A549 (cell line): ENCODE measurements around the gene MB21D2. TPM values are rescaled to one million over a fixed set of nuclear protein-coding genes. Genes with fewer than 3 reads are reported as not detected.

ENCODE experiments used
- ATAC-seq, 2 experiments: fragments of 200-7000 bp in 1 of 2; fragments of >200 bp in 1 of 2; cut with Nextera tagmentation in 1 of 2; cut with Tn5 transposase in 1 of 2; 3 replicates each; pipeline versions ENCODE4 v1.8.0 to v1.9.1; 2018 to 2020; ENCODE audit warnings: mild to moderate bottlenecking in 1 of 2, moderate library complexity in 1 of 2
- CTCF ChIA-PET: fragments of 300-600 bp; sonication (Branson Sonifier 250); formaldehyde crosslinking; extraction: SDS; loops from one replicate; lab custom pipeline; 2021; ENCODE audit warnings: antibody characterized with exemption, inconsistent platforms; lab: Yijun Ruan, JAX
- POLR2A ChIA-PET: fragments of 350-600 bp; formaldehyde crosslinking; extraction: SDS; loops from one replicate; lab custom pipeline; 2021; ENCODE audit warnings: antibody characterized with exemption, inconsistent platforms; lab: Yijun Ruan, JAX
- DNase-seq, 2 experiments: peaks; one replicate each; pipeline versions ENCODE4 v3.0.0 to v3.0.0-alpha.2; 2011 to 2016; ENCODE audit warnings: low read depth in 1 of 2, low spot score in 1 of 2
- FAIRE-seq: peaks from 2 replicates; lab custom pipeline; 2011; peaks lifted over from hg19 to GRCh38; lab: Jason Lieb, UNC
- H3K27ac ChIP-seq, 2 experiments: fragments of >200 bp; sonication (Bioruptor Twin); formaldehyde crosslinking; 3 replicates each; pipeline ENCODE4 v1.5.1; 2016 to 2017
- H3K4me1 ChIP-seq: fragments of >200 bp; sonication (Bioruptor Twin); formaldehyde crosslinking; 3 replicates; pipeline ENCODE4 v1.6.1; 2016
- H3K4me2 ChIP-seq: fragments of >200 bp; sonication (Bioruptor Twin); formaldehyde crosslinking; 3 replicates; pipeline ENCODE4 v1.6.1; 2016
- H3K4me3 ChIP-seq: fragments of >200 bp; sonication (Bioruptor Twin); formaldehyde crosslinking; 3 replicates; pipeline ENCODE4 v1.5.1; 2016
- H3K9me3 ChIP-seq: fragments of >200 bp; sonication (Bioruptor Twin); formaldehyde crosslinking; 3 replicates; pipeline ENCODE4 v1.6.1; 2016
- CEBPB ChIP-seq, 2 experiments: fragments of >200 bp in 1 of 2; sonication (Bioruptor Twin) in 1 of 2; formaldehyde crosslinking in 1 of 2; IDR thresholded peaks; 2 replicates each; pipeline ENCODE4 v1.6.1; 2012 to 2016
- EHF ChIP-seq: fragments of 250-450 bp; sonication (Bioruptor Pico); IDR thresholded peaks from 2 replicates; pipeline ENCODE4 v1.5.0; 2020; ENCODE audit warnings: mild to moderate bottlenecking
- EHMT2 ChIP-seq: fragments of 200-600 bp; sonication (generic); IDR thresholded peaks from 2 replicates; pipeline ENCODE4 v1.6.1; 2016; ENCODE audit warnings: antibody characterized with exemption, low read depth, mild to moderate bottlenecking, moderate library complexity
- FOSL2 ChIP-seq, 2 experiments: fragments of 450-650 bp in 1 of 2; fragments of >200 bp in 1 of 2; sonication (Bioruptor Twin) in 1 of 2; formaldehyde crosslinking; IDR thresholded peaks; 2 replicates each; pipeline versions ENCODE4 v1.5.0 to v1.6.1; 2016 to 2020; ENCODE audit warnings: mild to moderate bottlenecking in 1 of 2, moderate library complexity in 1 of 2
- FOXS1 ChIP-seq: fragments of 250-450 bp; sonication (Bioruptor Pico); IDR thresholded peaks from 2 replicates; pipeline ENCODE4 v1.5.0; 2020; ENCODE audit warnings: mild to moderate bottlenecking, moderate library complexity
- GATA3 ChIP-seq: IDR thresholded peaks from 2 replicates; pipeline ENCODE4 v1.6.1; 2012; ENCODE audit warnings: borderline replicate concordance
- JUNB ChIP-seq: fragments of >200 bp; sonication (Bioruptor Twin); formaldehyde crosslinking; IDR thresholded peaks from 2 replicates; pipeline ENCODE4 v1.6.1; 2016
- KDM5A ChIP-seq: fragments of 200-600 bp; sonication (generic); IDR thresholded peaks from 2 replicates; pipeline ENCODE4 v1.6.1; 2016; ENCODE audit warnings: antibody characterized with exemption, mild to moderate bottlenecking
- MAFK ChIP-seq: fragments of 450-650 bp; IDR thresholded peaks from 2 replicates; pipeline ENCODE4 v1.6.1; 2014; ENCODE audit not compliant: partially characterized antibody
- NPAS2 ChIP-seq: fragments of 250-450 bp; sonication (Bioruptor Pico); IDR thresholded peaks from 2 replicates; pipeline ENCODE4 v1.8.0; 2022; ENCODE audit warnings: mild to moderate bottlenecking, moderate library complexity, borderline replicate concordance
- NR3C1 ChIP-seq: fragments of >200 bp; sonication (Bioruptor Twin); formaldehyde crosslinking; IDR thresholded peaks from 3 replicates; pipeline ENCODE4 v1.6.1; 2017
- PHF8 ChIP-seq: fragments of 200-600 bp; sonication (generic); IDR thresholded peaks from 2 replicates; pipeline ENCODE4 v1.6.1; 2016; ENCODE audit warnings: low read depth, mild to moderate bottlenecking, antibody characterized with exemption, moderate library complexity, borderline replicate concordance
- POLR2AphosphoS2 ChIP-seq: conservative IDR thresholded peaks from 2 replicates; pipeline ENCODE4 v1.6.1; 2012; ENCODE audit warnings: low read length, improper control_type of control experiment, inconsistent platforms
- RAD21 ChIP-seq, 2 experiments: fragments of >200 bp in 1 of 2; sonication (Bioruptor Twin) in 1 of 2; formaldehyde crosslinking in 1 of 2; IDR thresholded peaks in 1 of 2; conservative IDR thresholded peaks in 1 of 2; 2 replicates in 1 of 2; 3 replicates in 1 of 2; pipeline ENCODE4 v1.6.1; 2012 to 2018; ENCODE audit warnings: inconsistent platforms in 1 of 2
- RARB ChIP-seq: fragments of 250-450 bp; sonication (Bioruptor Pico); IDR thresholded peaks from 2 replicates; pipeline ENCODE4 v1.8.0; 2021; ENCODE audit warnings: mild to moderate bottlenecking, moderate library complexity
- RFX5 ChIP-seq: fragments of 450-650 bp; IDR thresholded peaks from 2 replicates; pipeline ENCODE4 v1.7.1; 2014; ENCODE audit warnings: antibody characterized with exemption, mild to moderate bottlenecking, moderate library complexity
- RNF2 ChIP-seq: fragments of 200-600 bp; sonication (generic); IDR thresholded peaks from 2 replicates; pipeline ENCODE4 v1.6.1; 2016; ENCODE audit warnings: low read depth, mild to moderate bottlenecking, antibody characterized with exemption, moderate library complexity, borderline replicate concordance
- SMC3 ChIP-seq: fragments of >200 bp; sonication (Bioruptor Twin); formaldehyde crosslinking; IDR thresholded peaks from 3 replicates; pipeline ENCODE4 v1.6.1; 2018; ENCODE audit warnings: inconsistent platforms
- ZNF302 ChIP-seq: fragments of 250-450 bp; sonication (Bioruptor Pico); IDR thresholded peaks from 2 replicates; pipeline ENCODE4 v1.9.0; 2021; ENCODE audit warnings: inconsistent platforms, mild to moderate bottlenecking, moderate library complexity
- ZSCAN20 ChIP-seq: fragments of 250-450 bp; sonication (Bioruptor Pico); IDR thresholded peaks from 2 replicates; pipeline ENCODE4 v1.8.0; 2022; ENCODE audit warnings: mild to moderate bottlenecking, moderate library complexity
- WGBS: methylation state at CpG from one replicate; pipeline ENCODE4 v1.1.6; 2017; ENCODE audit errors: missing lambda C conversion rate; 5-methylcytosine and 5-hydroxymethylcytosine counted together
- polyA plus RNA-seq, 4 experiments: library from polyadenylated mRNA; depleted of rRNA in 3 of 4; stranded (reverse); fragments of >200 nt; fragmentation: RNase III in 1 of 4; extraction: RNeasy Plus Mini Kit Qiagen cat#74134 plus additional on column Dnase treatment in 1 of 4; gene quantifications; 2 replicates in 3 of 4; 3 replicates in 1 of 4; pipeline ENCODE4 v1.2.3, GENCODE V29; 2011 to 2017
- TF ChIP-seq, protein P1 (sequence below): IDR thresholded peaks from 2 replicates; pipeline ENCODE4 v1.6.1; 2012
- TF ChIP-seq, protein P2 (sequence below): fragments of 250-450 bp; sonication (Bioruptor Pico); IDR thresholded peaks from 2 replicates; pipeline ENCODE4 v1.5.0; 2021; ENCODE audit warnings: mild to moderate bottlenecking, moderate library complexity, borderline replicate concordance
- TF ChIP-seq, protein P3 (sequence below): fragments of 450-650 bp; IDR thresholded peaks from 2 replicates; pipeline ENCODE4 v1.6.1; 2014; ENCODE audit warnings: antibody characterized with exemption
- TF ChIP-seq, protein P4 (sequence below): fragments of >200 bp; sonication (Bioruptor Twin); formaldehyde crosslinking; IDR thresholded peaks from 3 replicates; pipeline ENCODE4 v1.6.1; 2016
- TF ChIP-seq, protein P5 (sequence below): IDR thresholded peaks from 2 replicates; pipeline ENCODE4 v1.6.1; 2012; ENCODE audit warnings: low read depth, borderline replicate concordance
- TF ChIP-seq, protein P6 (sequence below): fragments of 150-350 bp; IDR thresholded peaks from 2 replicates; pipeline ENCODE4 v1.6.1; 2014; ENCODE audit warnings: low read depth, mild to moderate bottlenecking, low read length

The MB21D2 gene
- polyA plus RNA-seq, 2 of the 4 experiments (the other 2 are of a cell fraction): 4.8 to 7.5 TPM

DNA sequence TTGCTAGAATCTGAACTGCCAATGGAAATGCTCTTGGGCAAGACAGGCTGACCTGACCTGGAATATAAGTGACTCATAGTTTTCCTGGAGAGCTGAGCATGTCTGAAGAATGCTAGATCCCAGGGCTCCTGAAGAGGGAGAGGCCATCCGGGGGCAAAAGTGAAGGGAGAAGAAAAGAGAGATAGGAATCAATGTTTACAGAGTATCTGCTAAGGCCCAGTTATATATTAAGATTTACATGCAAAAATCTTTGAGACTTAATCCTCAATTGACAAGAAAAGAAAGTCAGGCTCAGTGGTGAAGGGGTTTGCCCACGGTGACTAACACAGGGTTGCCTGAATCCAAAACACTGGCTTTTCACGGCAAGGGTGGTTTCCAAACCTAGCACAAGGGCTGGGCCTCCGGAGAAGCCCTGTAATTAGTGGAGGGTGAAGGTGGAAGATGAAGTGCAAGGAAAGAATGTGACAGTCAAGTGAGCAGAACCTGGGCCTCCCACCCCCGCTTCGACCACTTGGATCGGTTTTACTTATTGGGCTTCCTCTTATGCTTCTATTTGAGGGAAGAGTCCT lies 98.6 kb downstream of the MB21D2 start:
- peak overlapping the region; percentile 66 for H3K4me2 ChIP-seq
- H3K27ac ChIP-seq: peak overlapping the region; percentile 65 to 74
- no peak overlapping the region for H3K4me3 ChIP-seq
- ATAC-seq (peak; percentile 91 to 92), FAIRE-seq (no peak)
- WGBS: 31% methylated on average over 7 of the region's 7 CpGs
- peaks cover 52% of the 10 kb centered on the region for H3K4me1 ChIP-seq
- TF ChIP-seq RARB (CRISPR knock-in tag) (no peak), JUNB (0 out of 2 replicates have a peak, but pooled peaks have one; percentile 39), RNF2 (no peak), FOXS1 (CRISPR knock-in tag) (no peak), ZNF302 (no peak), SMC3 (peak; percentile 22; the same call in 1 of the 3 replicates), PHF8 (no peak), POLR2AphosphoS2 (no peak), GATA3 (peak; percentile 68; the same call in 1 of the 2 replicates), NR3C1 (no peak), EHMT2 (no peak), ZSCAN20 (no peak), NPAS2 (no peak), CEBPB (IDR thresholded peaks at IDR 0.05) (peak in 1 of 2 experiments; percentile 75; a peak in 2 of 4 replicates), RFX5 (no peak), RAD21 (conservative IDR thresholded peaks at IDR 0.05 in 1 of 2, IDR thresholded peaks at IDR 0.05 in 1 of 2) (peak in 1 of 2 experiments; percentile 40; a peak in 3 of 5 replicates), MAFK (no peak), FOSL2 (IDR thresholded peaks at IDR 0.05) (no peak), FOSL2 (CRISPR knock-in tag; IDR thresholded peaks at IDR 0.05) (peak; percentile 79), KDM5A (no peak), EHF (CRISPR knock-in tag) (no peak)
- TF ChIP-seq, protein P1, sequence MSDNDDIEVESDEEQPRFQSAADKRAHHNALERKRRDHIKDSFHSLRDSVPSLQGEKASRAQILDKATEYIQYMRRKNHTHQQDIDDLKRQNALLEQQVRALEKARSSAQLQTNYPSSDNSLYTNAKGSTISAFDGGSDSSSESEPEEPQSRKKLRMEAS: 0 out of 2 replicates have a peak, but pooled peaks have one; percentile 20
- TF ChIP-seq, protein P2, sequence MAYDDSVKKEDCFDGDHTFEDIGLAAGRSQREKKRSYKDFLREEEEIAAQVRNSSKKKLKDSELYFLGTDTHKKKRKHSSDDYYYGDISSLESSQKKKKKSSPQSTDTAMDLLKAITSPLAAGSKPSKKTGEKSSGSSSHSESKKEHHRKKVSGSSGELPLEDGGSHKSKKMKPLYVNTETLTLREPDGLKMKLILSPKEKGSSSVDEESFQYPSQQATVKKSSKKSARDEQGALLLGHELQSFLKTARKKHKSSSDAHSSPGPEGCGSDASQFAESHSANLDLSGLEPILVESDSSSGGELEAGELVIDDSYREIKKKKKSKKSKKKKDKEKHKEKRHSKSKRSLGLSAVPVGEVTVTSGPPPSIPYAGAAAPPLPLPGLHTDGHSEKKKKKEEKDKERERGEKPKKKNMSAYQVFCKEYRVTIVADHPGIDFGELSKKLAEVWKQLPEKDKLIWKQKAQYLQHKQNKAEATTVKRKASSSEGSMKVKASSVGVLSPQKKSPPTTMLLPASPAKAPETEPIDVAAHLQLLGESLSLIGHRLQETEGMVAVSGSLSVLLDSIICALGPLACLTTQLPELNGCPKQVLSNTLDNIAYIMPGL: no peak
- TF ChIP-seq, protein P3, sequence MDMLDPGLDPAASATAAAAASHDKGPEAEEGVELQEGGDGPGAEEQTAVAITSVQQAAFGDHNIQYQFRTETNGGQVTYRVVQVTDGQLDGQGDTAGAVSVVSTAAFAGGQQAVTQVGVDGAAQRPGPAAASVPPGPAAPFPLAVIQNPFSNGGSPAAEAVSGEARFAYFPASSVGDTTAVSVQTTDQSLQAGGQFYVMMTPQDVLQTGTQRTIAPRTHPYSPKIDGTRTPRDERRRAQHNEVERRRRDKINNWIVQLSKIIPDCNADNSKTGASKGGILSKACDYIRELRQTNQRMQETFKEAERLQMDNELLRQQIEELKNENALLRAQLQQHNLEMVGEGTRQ: no peak
- TF ChIP-seq, protein P4, sequence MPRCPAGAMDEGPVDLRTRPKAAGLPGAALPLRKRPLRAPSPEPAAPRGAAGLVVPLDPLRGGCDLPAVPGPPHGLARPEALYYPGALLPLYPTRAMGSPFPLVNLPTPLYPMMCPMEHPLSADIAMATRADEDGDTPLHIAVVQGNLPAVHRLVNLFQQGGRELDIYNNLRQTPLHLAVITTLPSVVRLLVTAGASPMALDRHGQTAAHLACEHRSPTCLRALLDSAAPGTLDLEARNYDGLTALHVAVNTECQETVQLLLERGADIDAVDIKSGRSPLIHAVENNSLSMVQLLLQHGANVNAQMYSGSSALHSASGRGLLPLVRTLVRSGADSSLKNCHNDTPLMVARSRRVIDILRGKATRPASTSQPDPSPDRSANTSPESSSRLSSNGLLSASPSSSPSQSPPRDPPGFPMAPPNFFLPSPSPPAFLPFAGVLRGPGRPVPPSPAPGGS: no peak
- TF ChIP-seq, protein P5, sequence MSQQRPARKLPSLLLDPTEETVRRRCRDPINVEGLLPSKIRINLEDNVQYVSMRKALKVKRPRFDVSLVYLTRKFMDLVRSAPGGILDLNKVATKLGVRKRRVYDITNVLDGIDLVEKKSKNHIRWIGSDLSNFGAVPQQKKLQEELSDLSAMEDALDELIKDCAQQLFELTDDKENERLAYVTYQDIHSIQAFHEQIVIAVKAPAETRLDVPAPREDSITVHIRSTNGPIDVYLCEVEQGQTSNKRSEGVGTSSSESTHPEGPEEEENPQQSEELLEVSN: no peak
- TF ChIP-seq, protein P6, sequence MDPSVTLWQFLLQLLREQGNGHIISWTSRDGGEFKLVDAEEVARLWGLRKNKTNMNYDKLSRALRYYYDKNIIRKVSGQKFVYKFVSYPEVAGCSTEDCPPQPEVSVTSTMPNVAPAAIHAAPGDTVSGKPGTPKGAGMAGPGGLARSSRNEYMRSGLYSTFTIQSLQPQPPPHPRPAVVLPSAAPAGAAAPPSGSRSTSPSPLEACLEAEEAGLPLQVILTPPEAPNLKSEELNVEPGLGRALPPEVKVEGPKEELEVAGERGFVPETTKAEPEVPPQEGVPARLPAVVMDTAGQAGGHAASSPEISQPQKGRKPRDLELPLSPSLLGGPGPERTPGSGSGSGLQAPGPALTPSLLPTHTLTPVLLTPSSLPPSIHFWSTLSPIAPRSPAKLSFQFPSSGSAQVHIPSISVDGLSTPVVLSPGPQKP: no peak
- TF ChIP-seq, all 56 proteins: peak for 7
- POLR2A ChIA-PET: interaction anchor here (1.0 kb wide), 2 partner anchors 74 to 98 kb away, joined by 3 read pairs; partner anchors contain the start of gene MB21D2
- H3K9me3 ChIP-seq: no peaks in the 10 kb centered on the region
- peak; percentile 69 to 73 for DNase-seq
- CTCF ChIA-PET: interaction anchor here (1.0 to 9.8 kb wide), 8 partner anchors 33 to 311 kb away, joined by 3 to 237 read pairs (median 4); no protein-coding TSS in a partner anchor
